ENCODE measurements around the gene ZNF839.

DNA sequence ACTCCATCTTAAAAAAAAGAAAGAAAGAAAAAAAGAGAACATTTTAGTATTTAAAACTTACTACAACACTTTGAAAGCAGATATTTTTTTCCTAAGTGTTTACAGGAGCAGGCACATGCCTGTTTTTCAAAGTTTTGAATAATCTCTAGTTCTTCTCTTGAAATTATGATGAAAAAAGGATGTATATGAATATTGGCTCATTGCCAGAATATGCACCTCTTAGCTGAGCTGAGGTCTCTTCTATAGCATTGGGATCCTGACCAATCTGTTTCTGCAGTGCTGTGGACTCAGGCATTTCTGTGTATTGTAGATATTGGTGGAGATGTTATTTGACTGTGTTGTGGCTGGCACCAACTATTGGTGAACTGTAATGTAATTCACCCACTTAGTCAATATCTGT is 58.1 kb downstream of the ZNF839 start:
- TF ChIP-seq, protein P1, sequence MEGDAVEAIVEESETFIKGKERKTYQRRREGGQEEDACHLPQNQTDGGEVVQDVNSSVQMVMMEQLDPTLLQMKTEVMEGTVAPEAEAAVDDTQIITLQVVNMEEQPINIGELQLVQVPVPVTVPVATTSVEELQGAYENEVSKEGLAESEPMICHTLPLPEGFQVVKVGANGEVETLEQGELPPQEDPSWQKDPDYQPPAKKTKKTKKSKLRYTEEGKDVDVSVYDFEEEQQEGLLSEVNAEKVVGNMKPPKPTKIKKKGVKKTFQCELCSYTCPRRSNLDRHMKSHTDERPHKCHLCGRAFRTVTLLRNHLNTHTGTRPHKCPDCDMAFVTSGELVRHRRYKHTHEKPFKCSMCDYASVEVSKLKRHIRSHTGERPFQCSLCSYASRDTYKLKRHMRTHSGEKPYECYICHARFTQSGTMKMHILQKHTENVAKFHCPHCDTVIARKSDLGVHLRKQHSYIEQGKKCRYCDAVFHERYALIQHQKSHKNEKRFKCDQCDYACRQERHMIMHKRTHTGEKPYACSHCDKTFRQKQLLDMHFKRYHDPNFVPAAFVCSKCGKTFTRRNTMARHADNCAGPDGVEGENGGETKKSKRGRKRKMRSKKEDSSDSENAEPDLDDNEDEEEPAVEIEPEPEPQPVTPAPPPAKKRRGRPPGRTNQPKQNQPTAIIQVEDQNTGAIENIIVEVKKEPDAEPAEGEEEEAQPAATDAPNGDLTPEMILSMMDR (conservative IDR thresholded peaks at IDR 0.05; ENCODE audit: low read depth, low read length), result no peak
- TF ChIP-seq CHD1 (IDR thresholded peaks at IDR 0.05; ENCODE audit: low read depth, low read length) (no peak), RAD21 (IDR thresholded peaks at IDR 0.05; ENCODE audit: low read length) (no peak), POLR2A (IDR thresholded peaks at IDR 0.05; ENCODE audit: low read depth, low read length) (no peak)

Measured in IMR-90 (cell line).